ENCODE measurements around the gene DMKN. TPM values are rescaled to one million over a fixed set of nuclear protein-coding genes. Genes with fewer than 3 reads are reported as not detected.

Gene DMKN
- total and polyA plus RNA-seq, 2 of the 4 experiments (the other 2 are of a cell fraction): 0.36 to 2.4 TPM

- POLR2A ChIA-PET (ENCODE audit: unreplicated experiment): no interaction called here
- dilution Hi-C loops (cut with HindIII; ENCODE audit: low sequenced_read_pairs, unreplicated experiment): no loop called here
- H3K4me1 ChIP-seq (ENCODE audit: control insufficient read depth, insufficient read depth, low read length): peaks cover 12% of the 10 kb centered on the region
Observed at GRCh38 chr19:35516310-35516709, 2.9 kb upstream of the DMKN start.

More at GRCh38 chr19:35516310-35516709, 2.9 kb upstream of the DMKN start:
- peak overlapping the region; percentile 29; the same call in 1 of the 3 replicates for H2BK15ac ChIP-seq (ENCODE audit: low read depth, low read length)
- H4K5ac ChIP-seq (ENCODE audit: low read depth, low read length): no peak overlapping the region
- no peaks in the 10 kb centered on the region for H4K20me1 ChIP-seq (ENCODE audit: insufficient read depth, low read length)
- H3K9ac ChIP-seq (ENCODE audit: low read depth, low read length): no peak overlapping the region
- no peak overlapping the region for H2AK5ac ChIP-seq (ENCODE audit: low read depth, low read length)
- H3K23ac ChIP-seq (ENCODE audit: low read depth, low read length): no peak overlapping the region
- H3K4me2 ChIP-seq (ENCODE audit: low read depth, low read length): no peak overlapping the region
- H3K4ac ChIP-seq (ENCODE audit: low read depth, low read length): no peak overlapping the region
- H3K4me3 ChIP-seq (ENCODE audit: insufficient read depth, low read depth, low read length): no peak overlapping the region
- no peak overlapping the region for H4K8ac ChIP-seq (ENCODE audit: low read depth in 2 of 2, low read length in 2 of 2)
- no peak overlapping the region for H3K27ac ChIP-seq (ENCODE audit: insufficient read depth, low read length)
- peaks cover 16% of the 10 kb centered on the region; the same call in 1 of the 2 replicates for H3K27me3 ChIP-seq (ENCODE audit: control insufficient read depth, insufficient read depth, low read length)
- TF ChIP-seq CHD1 (IDR thresholded peaks at IDR 0.05; ENCODE audit: low read depth, low read length): no peak
- TF ChIP-seq, protein P1, sequence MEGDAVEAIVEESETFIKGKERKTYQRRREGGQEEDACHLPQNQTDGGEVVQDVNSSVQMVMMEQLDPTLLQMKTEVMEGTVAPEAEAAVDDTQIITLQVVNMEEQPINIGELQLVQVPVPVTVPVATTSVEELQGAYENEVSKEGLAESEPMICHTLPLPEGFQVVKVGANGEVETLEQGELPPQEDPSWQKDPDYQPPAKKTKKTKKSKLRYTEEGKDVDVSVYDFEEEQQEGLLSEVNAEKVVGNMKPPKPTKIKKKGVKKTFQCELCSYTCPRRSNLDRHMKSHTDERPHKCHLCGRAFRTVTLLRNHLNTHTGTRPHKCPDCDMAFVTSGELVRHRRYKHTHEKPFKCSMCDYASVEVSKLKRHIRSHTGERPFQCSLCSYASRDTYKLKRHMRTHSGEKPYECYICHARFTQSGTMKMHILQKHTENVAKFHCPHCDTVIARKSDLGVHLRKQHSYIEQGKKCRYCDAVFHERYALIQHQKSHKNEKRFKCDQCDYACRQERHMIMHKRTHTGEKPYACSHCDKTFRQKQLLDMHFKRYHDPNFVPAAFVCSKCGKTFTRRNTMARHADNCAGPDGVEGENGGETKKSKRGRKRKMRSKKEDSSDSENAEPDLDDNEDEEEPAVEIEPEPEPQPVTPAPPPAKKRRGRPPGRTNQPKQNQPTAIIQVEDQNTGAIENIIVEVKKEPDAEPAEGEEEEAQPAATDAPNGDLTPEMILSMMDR (conservative IDR thresholded peaks at IDR 0.05; ENCODE audit: low read depth, low read length): no peak
- TF ChIP-seq NFE2L2 (IDR thresholded peaks at IDR 0.05; ENCODE audit: low read depth, low read length): no peak
- no peak for TF ChIP-seq RAD21 (IDR thresholded peaks at IDR 0.05; ENCODE audit: low read length)
- no peak for TF ChIP-seq MAZ (IDR thresholded peaks at IDR 0.05; ENCODE audit: borderline replicate concordance, low read depth, low read length)
- no peak for TF ChIP-seq MXI1 (IDR thresholded peaks at IDR 0.05; ENCODE audit: borderline replicate concordance, low read depth, low read length)
- no peak for TF ChIP-seq POLR2A (IDR thresholded peaks at IDR 0.05; ENCODE audit: low read depth, low read length)
- no peak for TF ChIP-seq SMC3 (IDR thresholded peaks at IDR 0.05; ENCODE audit: low read depth, low read length)
- no peak for TF ChIP-seq USF2 (IDR thresholded peaks at IDR 0.05; ENCODE audit: low read depth, low read length)
- TF ChIP-seq, protein P2, sequence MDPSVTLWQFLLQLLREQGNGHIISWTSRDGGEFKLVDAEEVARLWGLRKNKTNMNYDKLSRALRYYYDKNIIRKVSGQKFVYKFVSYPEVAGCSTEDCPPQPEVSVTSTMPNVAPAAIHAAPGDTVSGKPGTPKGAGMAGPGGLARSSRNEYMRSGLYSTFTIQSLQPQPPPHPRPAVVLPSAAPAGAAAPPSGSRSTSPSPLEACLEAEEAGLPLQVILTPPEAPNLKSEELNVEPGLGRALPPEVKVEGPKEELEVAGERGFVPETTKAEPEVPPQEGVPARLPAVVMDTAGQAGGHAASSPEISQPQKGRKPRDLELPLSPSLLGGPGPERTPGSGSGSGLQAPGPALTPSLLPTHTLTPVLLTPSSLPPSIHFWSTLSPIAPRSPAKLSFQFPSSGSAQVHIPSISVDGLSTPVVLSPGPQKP (IDR thresholded peaks at IDR 0.05; ENCODE audit: borderline replicate concordance, low read depth, low read length): no peak
- no peak for TF ChIP-seq RFX5 (IDR thresholded peaks at IDR 0.05; ENCODE audit: low read depth, low read length)
- no peaks in the 10 kb centered on the region for H3K36me3 ChIP-seq (ENCODE audit: control insufficient read depth, insufficient read depth, low read length)
- no peak overlapping the region for H3K18ac ChIP-seq (ENCODE audit: low read depth, low read length)
- intact Hi-C loops (cut with micrococcal nuclease): no loop called here
- DNase-seq: no peak
- no peak overlapping the region for H2BK5ac ChIP-seq (ENCODE audit: low read depth, low read length, poor library complexity, severe bottlenecking)
- no TSS peak for BruUV-seq (replicated peaks)
- H3K79me1 ChIP-seq (ENCODE audit: low read depth in 1 of 2, low read length in 2 of 2): 0 out of 4 replicates have a peak, but pooled peaks cover 0 to 3% of the 10 kb centered on the region in 2 experiments
- in situ Hi-C loops (cut with MboI; ENCODE audit: low sequenced_read_pairs): no loop called here
- 0 out of 2 replicates have a peak overlapping the region, but pooled peaks have one; percentile 38 for H2BK120ac ChIP-seq (ENCODE audit: low read depth, low read length)
- WGBS, 2 experiments (ENCODE audit: extremely low coverage in 2 of 2, insufficient read length in 1 of 2): no CpG with 5 or more reads among the region's 3 CpGs
- no peak overlapping the region for H4K91ac ChIP-seq (ENCODE audit: insufficient read depth, low read depth, low read length)
- CTCF ChIA-PET: no interaction called here
- H2BK20ac ChIP-seq (ENCODE audit: low read depth, low read length): peak overlapping the region; percentile 59; the same call in 1 of the 2 replicates
- H2AFZ ChIP-seq (replicated peaks; ENCODE audit: low read length, poor library complexity): no peak overlapping the region
- no peak for ATAC-seq (ENCODE audit: low read depth)
- peaks cover 16% of the 10 kb centered on the region for H3K9me1 ChIP-seq (ENCODE audit: insufficient read depth, low read length)
- no peak overlapping the region for H3K56ac ChIP-seq (ENCODE audit: extremely low read depth, insufficient read depth, low read length)
- H2AK9ac ChIP-seq (replicated peaks; ENCODE audit: low read depth, low read length, poor library complexity): no peak overlapping the region
- no peak overlapping the region for H3K14ac ChIP-seq (replicated peaks; ENCODE audit: low read depth, low read length)
- no peaks in the 10 kb centered on the region for H3K9me3 ChIP-seq (ENCODE audit: control insufficient read depth, insufficient read depth, low read length)

Measured in IMR-90 (cell line).